Measurements from ENCODE around the gene RANBP1. TPM values are rescaled to one million over a fixed set of nuclear protein-coding genes. Genes with fewer than 3 reads are reported as not detected.

RANBP1 gene
- total and polyA plus RNA-seq, 2 of the 13 experiments (the other 11 are each of a cell fraction or from before 2014, with no cell fraction given) = 181 to 492 TPM

GRCh38 chr22:20139391-20140106, 23.6 kb downstream of the RANBP1 start (continued):
- TF ChIP-seq ZNF318 (CRISPR knock-in tag; IDR thresholded peaks at IDR 0.05) = no peak
- TF ChIP-seq DNMT1 (CRISPR knock-in tag; IDR thresholded peaks at IDR 0.05) = no peak

GRCh38 chr22:20140107-20140445, 24.2 kb downstream of the RANBP1 start:
- Histone ChIP-seq H3K4me3 (replicated peaks in 1 of 3; ENCODE audit: insufficient read depth in 1 of 3, low read depth in 2 of 3, low read length in 3 of 3) (no peak overlapping the region), H3K27ac (ENCODE audit: extremely low read length, insufficient read depth, low read length) (no peak overlapping the region), H3K79me2 (ENCODE audit: insufficient read depth, low read length) (peaks cover 6% of the 10 kb centered on the region), H3K4me2 (ENCODE audit: low read depth, low read length) (no peak overlapping the region), H3K4me1 (ENCODE audit: insufficient read depth, low read length) (no peaks in the 10 kb centered on the region), H3K9ac (ENCODE audit: insufficient read depth, low read depth, low read length) (no peak overlapping the region), H2AFZ (ENCODE audit: low read length) (no peak overlapping the region), H3K9me3 (ENCODE audit: low read length) (no peaks in the 10 kb centered on the region), H3K36me3 (replicated peaks in 1 of 2; ENCODE audit: control insufficient read depth in 1 of 2, insufficient read depth in 2 of 2, low read length in 2 of 2) (peaks cover 1 to 5% of the 10 kb centered on the region in 2 experiments; a peak in 2 of 5 replicates), H4K20me1 (ENCODE audit: insufficient read depth, low read length) (0 out of 2 replicates have a peak, but pooled peaks cover 6% of the 10 kb centered on the region), H3K27me3 (ENCODE audit: control insufficient read depth in 1 of 2, insufficient read depth in 2 of 2, low read length in 2 of 2) (no peaks in the 10 kb centered on the region)
- WGBS (ENCODE audit: low lambda C conversion rate) = 100% methylated on average over 3 of the region's 11 CpGs
- intact Hi-C loops (cut with micrococcal nuclease; ENCODE audit: unreplicated experiment) (no loop called here), in situ Hi-C loops (cut with HindIII; ENCODE audit: extremely low pct_ligation_motif_present, low pct_unique_long_range_greater_than_20kb) (no loop called here)
- DNase-seq (ENCODE audit: low spot score) = no peak
- no TSS peak for BruUV-seq (replicated peaks)
- POLR2A ChIA-PET = no interaction called here
- ATAC-seq = no peak
- CTCF ChIA-PET (ENCODE audit: low intra/inter-chr PET ratio, low total read pairs) = no interaction called here
- no peak for TF ChIP-seq RBFOX2 (IDR thresholded peaks at IDR 0.05; ENCODE audit: low read depth, low read length)
- TF ChIP-seq AGO2 (optimal IDR thresholded peaks at IDR 0.05; ENCODE audit: low read depth, low read length) = peak; percentile 33
- no peak for TF ChIP-seq AHDC1 (CRISPR knock-in tag; IDR thresholded peaks at IDR 0.05; ENCODE audit: borderline replicate concordance)
- TF ChIP-seq KDM4B (CRISPR knock-in tag; IDR thresholded peaks at IDR 0.05) = no peak
- TF ChIP-seq AHR (CRISPR knock-in tag; IDR thresholded peaks at IDR 0.05) = no peak
- FAIRE-seq = no peak
